Neutrophil (primary cell): ENCODE results near the gene ATP8A1.

Source experiments
- H3K27ac ChIP-seq: fragments of 200-600 bp; sonication (generic); 2 replicates; pipeline ENCODE4 v1.5.1; 2016; ENCODE audit warnings: mild to moderate bottlenecking, moderate library complexity
- H3K27me3 ChIP-seq: fragments of 200-600 bp; sonication (generic); 2 replicates; pipeline ENCODE4 v1.6.0; 2016; ENCODE audit warnings: mild to moderate bottlenecking
- H3K36me3 ChIP-seq: fragments of 200-600 bp; sonication (generic); 2 replicates; pipeline ENCODE4 v1.5.1; 2017
- H3K4me1 ChIP-seq, 2 experiments: fragments of 200-600 bp in 1 of 2; sonication (generic) in 1 of 2; 1 replicate in 1 of 2; 2 replicates in 1 of 2; pipeline versions ENCODE4 v1.5.1 to v1.6.1; 2013 to 2016; ENCODE audit warnings: low read depth in 1 of 2, low read length in 1 of 2, mild to moderate bottlenecking in 1 of 2, moderate library complexity in 1 of 2; ENCODE audit not compliant: control insufficient read depth in 1 of 2, insufficient read depth in 1 of 2
- H3K4me3 ChIP-seq, 2 experiments: fragments of 200-600 bp in 1 of 2; sonication (generic) in 1 of 2; 1 replicate in 1 of 2; 2 replicates in 1 of 2; pipeline ENCODE4 v1.5.1; 2013 to 2016; ENCODE audit warnings: low read depth in 1 of 2, low read length in 1 of 2, mild to moderate bottlenecking in 1 of 2, moderate library complexity in 1 of 2
- H3K9me3 ChIP-seq: fragments of 200-600 bp; sonication (generic); 2 replicates; pipeline ENCODE4 v1.5.1; 2016
- TF ChIP-seq, protein P1 (sequence below): fragments of 200-600 bp; sonication (generic); IDR thresholded peaks from 2 replicates; pipeline ENCODE4 v1.5.1; 2016; ENCODE audit warnings: antibody characterized with exemption

Gene ATP8A1

DNA sequence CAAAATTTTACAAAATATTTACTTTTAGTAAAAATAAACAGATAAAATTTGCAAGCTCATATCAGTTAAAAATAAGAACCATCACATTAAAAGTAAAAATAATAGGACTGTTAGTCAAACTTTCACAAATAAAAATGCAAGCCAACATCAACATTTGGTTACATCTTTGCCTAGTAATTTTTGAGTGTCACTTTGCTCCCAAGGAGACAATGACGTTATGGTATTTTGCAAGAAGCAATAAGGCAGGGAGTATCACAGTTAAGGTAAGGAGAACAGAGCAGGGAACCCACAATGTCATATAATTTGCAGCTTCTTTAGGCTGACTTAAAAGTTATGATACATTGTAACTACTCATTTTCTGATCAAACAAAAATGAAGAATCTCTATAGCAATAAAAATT, 98.7 kb downstream of the ATP8A1 start:
- Histone ChIP-seq H3K4me1 (no peaks in the 10 kb centered on the region), H3K27me3 (no peaks in the 10 kb centered on the region), H3K9me3 (no peaks in the 10 kb centered on the region), H3K4me3 (no peak overlapping the region), H3K36me3 (peaks cover 51% of the 10 kb centered on the region), H3K27ac (no peak overlapping the region)
- TF ChIP-seq, protein P1, sequence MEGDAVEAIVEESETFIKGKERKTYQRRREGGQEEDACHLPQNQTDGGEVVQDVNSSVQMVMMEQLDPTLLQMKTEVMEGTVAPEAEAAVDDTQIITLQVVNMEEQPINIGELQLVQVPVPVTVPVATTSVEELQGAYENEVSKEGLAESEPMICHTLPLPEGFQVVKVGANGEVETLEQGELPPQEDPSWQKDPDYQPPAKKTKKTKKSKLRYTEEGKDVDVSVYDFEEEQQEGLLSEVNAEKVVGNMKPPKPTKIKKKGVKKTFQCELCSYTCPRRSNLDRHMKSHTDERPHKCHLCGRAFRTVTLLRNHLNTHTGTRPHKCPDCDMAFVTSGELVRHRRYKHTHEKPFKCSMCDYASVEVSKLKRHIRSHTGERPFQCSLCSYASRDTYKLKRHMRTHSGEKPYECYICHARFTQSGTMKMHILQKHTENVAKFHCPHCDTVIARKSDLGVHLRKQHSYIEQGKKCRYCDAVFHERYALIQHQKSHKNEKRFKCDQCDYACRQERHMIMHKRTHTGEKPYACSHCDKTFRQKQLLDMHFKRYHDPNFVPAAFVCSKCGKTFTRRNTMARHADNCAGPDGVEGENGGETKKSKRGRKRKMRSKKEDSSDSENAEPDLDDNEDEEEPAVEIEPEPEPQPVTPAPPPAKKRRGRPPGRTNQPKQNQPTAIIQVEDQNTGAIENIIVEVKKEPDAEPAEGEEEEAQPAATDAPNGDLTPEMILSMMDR: no peak

DNA sequence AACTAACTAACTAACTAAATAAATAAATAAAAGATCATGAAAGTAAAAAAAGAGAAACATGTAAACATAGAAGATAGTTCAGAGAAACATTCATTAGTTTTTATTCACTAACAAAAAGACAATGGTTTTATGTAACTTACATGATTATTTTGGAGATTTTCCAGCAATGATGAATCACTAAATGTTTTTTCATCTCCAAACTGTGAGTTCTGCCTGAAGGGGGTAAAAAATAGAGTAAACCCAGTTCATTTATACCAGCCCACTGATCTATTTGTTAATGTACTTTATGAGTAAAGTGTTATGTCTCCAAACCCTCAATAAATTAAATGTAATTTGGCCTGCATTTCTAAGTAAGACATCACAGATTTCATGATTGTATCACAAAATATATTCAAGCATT, 101.1 kb downstream of the ATP8A1 start:
- Histone ChIP-seq H3K4me3 (no peak overlapping the region), H3K27me3 (no peaks in the 10 kb centered on the region), H3K9me3 (no peaks in the 10 kb centered on the region), H3K4me1 (no peaks in the 10 kb centered on the region), H3K27ac (no peak overlapping the region), H3K36me3 (peaks cover 54% of the 10 kb centered on the region)
- TF ChIP-seq, protein P1: no peak

DNA sequence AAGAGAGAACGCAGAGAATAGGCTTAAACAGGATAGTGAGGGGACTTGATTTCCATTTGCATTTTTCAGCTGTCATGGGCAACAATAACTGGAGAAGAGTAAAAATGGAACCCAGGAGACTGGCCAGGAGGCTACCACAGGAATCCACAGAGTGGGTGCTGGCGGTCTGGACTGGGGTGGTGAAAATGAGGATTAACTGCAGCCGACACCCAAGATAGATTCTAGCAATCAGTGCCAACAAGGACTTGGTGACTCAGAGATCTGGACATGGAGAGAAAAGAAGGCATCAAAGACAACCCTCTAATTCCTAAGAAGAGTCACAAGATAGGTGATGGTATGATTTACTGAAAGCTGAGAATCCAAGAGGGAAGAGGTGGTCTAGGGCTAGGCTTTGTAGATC, 102.8 kb downstream of the ATP8A1 start:
- no peak overlapping the region for H3K27ac ChIP-seq
- H3K4me1 ChIP-seq: no peaks in the 10 kb centered on the region
- peaks cover 52% of the 10 kb centered on the region for H3K36me3 ChIP-seq
- no peaks in the 10 kb centered on the region for H3K27me3 ChIP-seq
- H3K9me3 ChIP-seq: no peaks in the 10 kb centered on the region
- TF ChIP-seq, protein P1: no peak
- no peak overlapping the region for H3K4me3 ChIP-seq

DNA sequence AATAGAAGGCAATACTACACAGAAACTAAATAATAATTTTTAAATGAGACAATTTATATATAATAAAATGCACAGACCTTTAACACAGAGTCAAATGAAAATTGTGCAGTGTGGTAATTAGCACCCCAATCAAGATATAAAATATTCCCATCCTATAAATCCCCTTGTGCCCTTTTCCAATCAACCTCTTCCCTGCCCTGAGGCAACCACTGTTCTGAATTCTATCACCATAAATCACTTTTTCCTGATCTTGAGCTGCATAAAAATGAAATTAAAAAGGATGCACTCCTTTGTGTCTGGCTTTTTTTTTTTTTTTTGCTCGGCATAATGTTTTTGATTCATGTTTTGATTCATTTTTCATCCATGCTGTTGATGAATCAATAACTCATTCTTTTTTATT, 107.0 kb downstream of the ATP8A1 start:
- H3K27ac ChIP-seq: no peak overlapping the region
- TF ChIP-seq, protein P1: no peak
- H3K4me3 ChIP-seq: no peak overlapping the region
- H3K27me3 ChIP-seq: no peaks in the 10 kb centered on the region
- H3K9me3 ChIP-seq: no peaks in the 10 kb centered on the region
- H3K4me1 ChIP-seq: no peaks in the 10 kb centered on the region
- peaks cover 72% of the 10 kb centered on the region for H3K36me3 ChIP-seq

DNA sequence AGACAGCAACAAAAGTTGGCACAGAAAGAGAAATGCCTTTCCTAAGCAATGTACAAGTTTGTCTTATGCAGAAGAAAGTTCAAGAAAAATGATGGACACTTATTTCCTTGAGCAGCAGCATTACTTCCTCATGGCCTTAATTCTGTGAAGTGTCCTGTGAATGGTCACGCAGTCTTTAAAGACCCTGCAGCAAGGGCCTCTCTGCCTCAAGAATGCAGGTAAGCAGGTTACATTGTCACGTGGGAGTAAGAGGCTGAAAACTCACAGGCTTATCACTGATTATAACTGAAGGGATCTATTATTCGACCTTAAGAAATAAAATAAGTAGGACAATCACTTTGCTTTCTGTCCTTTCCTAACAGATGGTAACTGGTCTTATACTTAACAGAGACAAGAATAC, 109.1 kb downstream of the ATP8A1 start:
- H3K9me3 ChIP-seq: no peaks in the 10 kb centered on the region
- no peak overlapping the region for H3K4me3 ChIP-seq
- H3K27me3 ChIP-seq: no peaks in the 10 kb centered on the region
- H3K27ac ChIP-seq: no peak overlapping the region
- TF ChIP-seq, protein P1: no peak
- H3K36me3 ChIP-seq: peaks cover 54% of the 10 kb centered on the region
- H3K4me1 ChIP-seq: no peaks in the 10 kb centered on the region

DNA sequence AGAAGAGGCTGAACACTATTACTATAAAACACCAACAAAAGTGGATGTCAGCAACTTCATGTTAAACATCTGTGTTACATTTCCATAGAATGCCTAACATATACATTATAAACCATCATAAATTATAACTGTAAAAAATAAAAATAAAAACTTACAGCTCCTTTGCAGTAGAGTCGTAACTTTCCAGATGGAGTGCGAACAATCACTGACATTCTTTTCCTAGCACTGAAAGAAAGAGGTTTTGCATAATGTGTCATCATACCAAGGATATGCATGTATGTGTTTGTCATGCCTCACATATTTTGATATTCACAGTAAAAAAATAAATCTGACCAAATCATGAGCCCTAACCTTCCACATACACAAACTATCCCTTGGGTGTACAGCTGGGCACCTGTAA, 113.1 kb downstream of the ATP8A1 start:
- TF ChIP-seq, protein P1: no peak
- H3K27ac ChIP-seq: no peak overlapping the region
- H3K27me3 ChIP-seq: no peaks in the 10 kb centered on the region
- H3K9me3 ChIP-seq: no peaks in the 10 kb centered on the region
- peaks cover 27% of the 10 kb centered on the region for H3K36me3 ChIP-seq
- H3K4me3 ChIP-seq: no peak overlapping the region
- H3K4me1 ChIP-seq: no peaks in the 10 kb centered on the region
